Activated B cell treated with CpG ODN at 0.5 μM for 24 hours (primary cell): ENCODE results near the gene DNAAF5. TPM values are rescaled to one million over a fixed set of nuclear protein-coding genes. Genes with fewer than 3 reads are reported as not detected.

Experiments used
- ATAC-seq: fragments of 200-7000 bp; cut with Tn5 transposase; one replicate; pipeline ENCODE4 v1.10.0; 2021; ENCODE audit warnings: low read depth, mild to moderate bottlenecking, moderate library complexity
- CTCF ChIA-PET: fragments of 350-600 bp; sonication (Branson Sonifier 250); formaldehyde crosslinking; loops from one replicate; lab custom pipeline; 2021; ENCODE audit warnings: antibody characterized with exemption; lab: Charles Lee
- POLR2A ChIA-PET: fragments of 350-600 bp; sonication (Branson Sonifier 250); formaldehyde crosslinking; loops from one replicate; lab custom pipeline; 2021; ENCODE audit warnings: antibody characterized with exemption; lab: Charles Lee
- DNase-seq: peaks from one replicate; pipeline ENCODE4 v3.0.0; 2022
- H3K27ac Mint-ChIP-seq: one replicate; pipeline ENCODE4 v1.8.0; 2020; ENCODE audit warnings: mixed read lengths
- H3K27me3 Mint-ChIP-seq: one replicate; pipeline ENCODE4 v1.8.0; 2021; ENCODE audit warnings: mixed read lengths
- H3K36me3 Mint-ChIP-seq: one replicate; pipeline ENCODE4 v1.8.0; 2021; ENCODE audit warnings: low read depth, mixed read lengths
- H3K4me1 Mint-ChIP-seq: one replicate; pipeline ENCODE4 v1.8.0; 2021; ENCODE audit warnings: mixed read lengths
- H3K4me3 Mint-ChIP-seq: one replicate; pipeline ENCODE4 v1.8.0; 2020; ENCODE audit warnings: mild to moderate bottlenecking, mixed read lengths
- H3K9me3 Mint-ChIP-seq: one replicate; pipeline ENCODE4 v1.8.0; 2020; ENCODE audit warnings: mixed read lengths
- CTCF ChIP-seq: fragments of 200-600 bp; IDR thresholded peaks from one replicate; pipeline ENCODE4 v1.8.0; 2022; ENCODE audit warnings: antibody characterized with exemption, mild to moderate bottlenecking
- intact Hi-C: fragments of 100-400 bp; cut with micrococcal nuclease; formaldehyde crosslinking; loops from one replicate; pipeline ENCODE4 v1.15.1; 2024
- total RNA-seq: library from RNA; stranded (reverse); gene quantifications from 2 replicates; pipeline ENCODE4 v1.2.3, GENCODE V29; 2022

DNAAF5 gene
- total RNA-seq, 1 donor from 2014 or later, result 23.5 TPM

GRCh38 chr7:707296-708000 lies 19.1 kb upstream of the DNAAF5 start:
- TF ChIP-seq CTCF, result no peak
- Mint-ChIP-seq H3K9me3 (peaks cover 7% of the 10 kb centered on the region), H3K27me3 (no peaks in the 10 kb centered on the region), H3K4me1 (peaks cover 4% of the 10 kb centered on the region), H3K36me3 (peaks cover 25% of the 10 kb centered on the region), H3K4me3 (no peak overlapping the region), H3K27ac (no peak overlapping the region)
- DNase-seq (no peak), ATAC-seq (no peak)
- ChIA-PET POLR2A (no interaction called here), CTCF (no interaction called here)
- intact Hi-C loops, result no loop called here

- peaks cover 5% of the 10 kb centered on the region for H3K27me3 Mint-ChIP-seq
- ATAC-seq, result no peak
- peaks cover 13% of the 10 kb centered on the region for H3K36me3 Mint-ChIP-seq
- no peak for DNase-seq
- peaks cover 8% of the 10 kb centered on the region for H3K4me1 Mint-ChIP-seq
- H3K27ac Mint-ChIP-seq, result no peak overlapping the region
- H3K9me3 Mint-ChIP-seq, result no peaks in the 10 kb centered on the region
- H3K4me3 Mint-ChIP-seq, result no peak overlapping the region
- intact Hi-C loops, result no loop called here
- no peak for TF ChIP-seq CTCF
- ChIA-PET CTCF (no interaction called here), POLR2A (no interaction called here)
Measured at GRCh38 chr7:710161-710560, 16.3 kb upstream of the DNAAF5 start.

- peaks cover 15% of the 10 kb centered on the region for H3K36me3 Mint-ChIP-seq
- DNase-seq, result no peak
- H3K27me3 Mint-ChIP-seq, result peaks cover 5% of the 10 kb centered on the region
- H3K4me3 Mint-ChIP-seq, result peak overlapping the region; percentile 28
- ATAC-seq, result no peak
- TF ChIP-seq CTCF, result no peak
- H3K27ac Mint-ChIP-seq, result no peak overlapping the region
- CTCF ChIA-PET, result no interaction called here
- H3K9me3 Mint-ChIP-seq, result no peaks in the 10 kb centered on the region
- POLR2A ChIA-PET, result no interaction called here
- H3K4me1 Mint-ChIP-seq, result peaks cover 8% of the 10 kb centered on the region
- intact Hi-C loops, result no loop called here
Measured at GRCh38 chr7:711093-711921, 15.2 kb upstream of the DNAAF5 start.

- ChIA-PET CTCF (no interaction called here), POLR2A (no interaction called here)
- Mint-ChIP-seq H3K36me3 (peaks cover 17% of the 10 kb centered on the region), H3K4me1 (peaks cover 8% of the 10 kb centered on the region), H3K9me3 (no peaks in the 10 kb centered on the region), H3K27me3 (peaks cover 5% of the 10 kb centered on the region), H3K27ac (no peak overlapping the region), H3K4me3 (no peak overlapping the region)
- TF ChIP-seq CTCF, result no peak
- intact Hi-C loops, result no loop called here
- ATAC-seq (no peak), DNase-seq (no peak)
Measured at GRCh38 chr7:711922-712380, 14.5 kb upstream of the DNAAF5 start.

- TF ChIP-seq CTCF, result no peak
- Mint-ChIP-seq H3K36me3 (peaks cover 13% of the 10 kb centered on the region), H3K4me3 (peak overlapping the region; percentile 65), H3K4me1 (peaks cover 10% of the 10 kb centered on the region), H3K27me3 (peaks cover 5% of the 10 kb centered on the region), H3K27ac (no peak overlapping the region), H3K9me3 (no peaks in the 10 kb centered on the region)
- ChIA-PET POLR2A (no interaction called here), CTCF (no interaction called here)
- ATAC-seq, result peak; percentile 52
- intact Hi-C loops, result no loop called here
- DNase-seq, result no peak
Measured at GRCh38 chr7:712381-713138, 13.9 kb upstream of the DNAAF5 start.
